IPS-15b (cell line): ENCODE results near the gene LYRM4.

Source experiments
- H3K27me3 ChIP-seq: one replicate; pipeline ENCODE4 v1.6.1; 2013; ENCODE audit warnings: low read length; ENCODE audit not compliant: control insufficient read depth, insufficient read depth
- H3K36me3 ChIP-seq: one replicate; pipeline ENCODE4 v1.6.1; 2013; ENCODE audit warnings: low read length; ENCODE audit not compliant: control insufficient read depth, insufficient read depth
- H3K4me1 ChIP-seq: one replicate; pipeline ENCODE4 v1.6.1; 2013; ENCODE audit warnings: mild to moderate bottlenecking, low read length; ENCODE audit not compliant: control insufficient read depth, insufficient read depth
- H3K4me3 ChIP-seq: one replicate; pipeline ENCODE4 v1.5.1; 2013; ENCODE audit warnings: low read depth, low read length
- H3K9ac ChIP-seq: one replicate; pipeline ENCODE4 v1.6.1; 2013; ENCODE audit warnings: low read depth, mild to moderate bottlenecking, low read length
- H3K9me3 ChIP-seq: one replicate; pipeline ENCODE4 v1.6.1; 2013; ENCODE audit warnings: mild to moderate bottlenecking, low read length; ENCODE audit not compliant: control insufficient read depth, insufficient read depth

LYRM4 gene

GRCh38 chr6:5136851-5137250 lies 123.9 kb downstream of the LYRM4 start:
- Histone ChIP-seq H3K9ac (no peak overlapping the region), H3K4me1 (peaks cover 26% of the 10 kb centered on the region), H3K4me3 (no peak overlapping the region), H3K36me3 (no peaks in the 10 kb centered on the region), H3K27me3 (no peaks in the 10 kb centered on the region), H3K9me3 (no peaks in the 10 kb centered on the region)

GRCh38 chr6:5135788-5136376 lies 124.9 kb downstream of the LYRM4 start:
- Histone ChIP-seq H3K9me3 (no peaks in the 10 kb centered on the region), H3K27me3 (no peaks in the 10 kb centered on the region), H3K4me1 (peaks cover 27% of the 10 kb centered on the region), H3K9ac (no peak overlapping the region), H3K36me3 (no peaks in the 10 kb centered on the region), H3K4me3 (no peak overlapping the region)

- Histone ChIP-seq H3K36me3 (no peaks in the 10 kb centered on the region), H3K27me3 (no peaks in the 10 kb centered on the region), H3K4me3 (no peak overlapping the region), H3K4me1 (peaks cover 23% of the 10 kb centered on the region), H3K9me3 (no peaks in the 10 kb centered on the region), H3K9ac (no peak overlapping the region)
Measured at GRCh38 chr6:5133943-5134342, 126.8 kb downstream of the LYRM4 start.

- Histone ChIP-seq H3K9ac (peak overlapping the region; percentile 14), H3K9me3 (no peaks in the 10 kb centered on the region), H3K36me3 (no peaks in the 10 kb centered on the region), H3K4me3 (no peak overlapping the region), H3K4me1 (peaks cover 18% of the 10 kb centered on the region), H3K27me3 (no peaks in the 10 kb centered on the region)
Measured at GRCh38 chr6:5132731-5133130, 128.0 kb downstream of the LYRM4 start.

GRCh38 chr6:5130135-5130866 lies 130.4 kb downstream of the LYRM4 start:
- no peaks in the 10 kb centered on the region for H3K36me3 ChIP-seq
- peaks cover 18% of the 10 kb centered on the region for H3K4me1 ChIP-seq
- H3K9ac ChIP-seq, result no peak overlapping the region
- no peak overlapping the region for H3K4me3 ChIP-seq
- no peaks in the 10 kb centered on the region for H3K27me3 ChIP-seq
- H3K9me3 ChIP-seq, result no peaks in the 10 kb centered on the region

GRCh38 chr6:5128351-5128750 lies 132.4 kb downstream of the LYRM4 start:
- Histone ChIP-seq H3K9ac (no peak overlapping the region), H3K4me1 (peaks cover 12% of the 10 kb centered on the region), H3K27me3 (no peaks in the 10 kb centered on the region), H3K9me3 (no peaks in the 10 kb centered on the region), H3K36me3 (peaks cover 2% of the 10 kb centered on the region), H3K4me3 (no peak overlapping the region)

GRCh38 chr6:5127106-5127687 lies 133.6 kb downstream of the LYRM4 start:
- H3K36me3 ChIP-seq, result peaks cover 2% of the 10 kb centered on the region
- H3K9ac ChIP-seq, result no peak overlapping the region
- H3K9me3 ChIP-seq, result no peaks in the 10 kb centered on the region
- peaks cover 4% of the 10 kb centered on the region for H3K4me1 ChIP-seq
- no peak overlapping the region for H3K4me3 ChIP-seq
- no peaks in the 10 kb centered on the region for H3K27me3 ChIP-seq

- no peak overlapping the region for H3K4me3 ChIP-seq
- peaks cover 2% of the 10 kb centered on the region for H3K36me3 ChIP-seq
- H3K9ac ChIP-seq, result no peak overlapping the region
- H3K4me1 ChIP-seq, result no peaks in the 10 kb centered on the region
- H3K9me3 ChIP-seq, result no peaks in the 10 kb centered on the region
- H3K27me3 ChIP-seq, result no peaks in the 10 kb centered on the region
Measured at GRCh38 chr6:5126214-5126613, 134.5 kb downstream of the LYRM4 start.

- Histone ChIP-seq H3K4me1 (no peaks in the 10 kb centered on the region), H3K36me3 (peaks cover 2% of the 10 kb centered on the region), H3K27me3 (no peaks in the 10 kb centered on the region), H3K9me3 (no peaks in the 10 kb centered on the region), H3K4me3 (no peak overlapping the region), H3K9ac (no peak overlapping the region)
Measured at GRCh38 chr6:5125152-5126006, 135.4 kb downstream of the LYRM4 start.

- Histone ChIP-seq H3K9me3 (no peaks in the 10 kb centered on the region), H3K9ac (no peak overlapping the region), H3K27me3 (no peaks in the 10 kb centered on the region), H3K36me3 (peaks cover 2% of the 10 kb centered on the region), H3K4me1 (no peaks in the 10 kb centered on the region), H3K4me3 (no peak overlapping the region)
Measured at GRCh38 chr6:5124526-5124925, 136.2 kb downstream of the LYRM4 start.

- H3K4me1 ChIP-seq, result no peaks in the 10 kb centered on the region
- no peaks in the 10 kb centered on the region for H3K9me3 ChIP-seq
- no peaks in the 10 kb centered on the region for H3K27me3 ChIP-seq
- H3K36me3 ChIP-seq, result peaks cover 2% of the 10 kb centered on the region
- no peak overlapping the region for H3K4me3 ChIP-seq
- no peak overlapping the region for H3K9ac ChIP-seq
Measured at GRCh38 chr6:5123296-5124143, 137.2 kb downstream of the LYRM4 start.
